Kidney (tissue), 14 donors: ENCODE results near the gene EIF3A. TPM values are rescaled to one million over a fixed set of nuclear protein-coding genes. Genes with fewer than 3 reads are reported as not detected.

Experiments
- DNase-seq, 5 donors: peaks; one replicate each; pipeline ENCODE4 v3.0.0-alpha.2; 2013 to 2020
- FAIRE-seq: peaks from 2 replicates; lab custom pipeline; 2012; peaks lifted over from hg19 to GRCh38; lab: Jason Lieb, UNC
- H3K27ac ChIP-seq, 2 donors: one replicate each; pipeline ENCODE4 v1.7.0; 2013; ENCODE audit warnings: low read depth in 2 of 2, low read length in 2 of 2, inconsistent platforms in 1 of 2
- H3K27me3 ChIP-seq: one replicate; pipeline ENCODE4 v1.7.1; 2013; ENCODE audit warnings: low read length, inconsistent platforms; ENCODE audit not compliant: control insufficient read depth, insufficient read depth
- H3K36me3 ChIP-seq, 3 donors: one replicate each; pipeline versions ENCODE4 v1.7.0 to v1.7.1; 2013; ENCODE audit warnings: low read length in 3 of 3, control low read depth in 1 of 3, inconsistent platforms in 1 of 3; ENCODE audit not compliant: insufficient read depth in 3 of 3, control insufficient read depth in 2 of 3
- H3K4me1 ChIP-seq, 3 donors: one replicate each; pipeline versions ENCODE4 v1.7.0 to v1.7.1; 2013; ENCODE audit warnings: low read length in 3 of 3, inconsistent platforms in 1 of 3, low read depth in 1 of 3; ENCODE audit not compliant: control insufficient read depth in 2 of 3, insufficient read depth in 2 of 3
- H3K4me3 ChIP-seq, 3 donors: one replicate each; pipeline versions ENCODE4 v1.7.0 to v1.8.1; 2013; ENCODE audit warnings: low read length in 3 of 3, control low read depth in 1 of 3, inconsistent platforms in 1 of 3
- H3K9ac ChIP-seq, 3 donors: one replicate each; pipeline versions ENCODE4 v1.7.0 to v1.7.1; 2013; ENCODE audit warnings: low read length in 3 of 3, control low read depth in 1 of 3, inconsistent platforms in 1 of 3
- H3K9me3 ChIP-seq, 3 donors: one replicate each; pipeline versions ENCODE4 v1.7.0 to v1.7.1; 2013; ENCODE audit warnings: low read length in 3 of 3, control low read depth in 1 of 3, inconsistent platforms in 1 of 3; ENCODE audit not compliant: control insufficient read depth in 2 of 3, insufficient read depth in 1 of 3
- intact Hi-C: fragments of 100-400 bp; cut with DNase I; formaldehyde crosslinking; loops from one replicate; pipeline ENCODE4 v1.11.1; 2022
- polyA plus RNA-seq: library from polyadenylated mRNA; stranded (reverse); fragments of 350-450 nt; fragmentation: Illumina TruSeq; extraction: RNeasy Lipid Tissue Mini Kit (QIAGEN cat#74804); gene quantifications from one replicate; pipeline ENCODE4 v1.2.3, GENCODE V29; 2014; ENCODE audit warnings: low read depth, low replicate concordance; ENCODE audit not compliant: insufficient read depth
- total RNA-seq: library from RNA; stranded (reverse); fragmentation: NEBNext Ultra II Directional; extraction: Animal tissue kit (Norgen Biotek cat#: 25700); gene quantifications from one replicate; pipeline ENCODE4 v1.2.1, GENCODE V29; 2021
- TF ChIP-seq, protein P1 (sequence below): IDR thresholded peaks from 3 replicates; pipeline ENCODE4 v1.5.1; 2012; ENCODE audit warnings: mild to moderate bottlenecking, moderate library complexity, borderline replicate concordance; ENCODE audit not compliant: insufficient read depth; ENCODE audit errors: extremely low read depth
- donor health status: control.
- donor health status: control.
- donor health status: control.
- donor health status: control.
- donor health status: control.
- donor health status: DM: yes; HTN: yes; CAD: no.
- donor health status: Normal renal cell carcinoma (clear cell type).

The EIF3A gene
- total and polyA plus RNA-seq, 2 donors from 2014 or later = 24.9 to 95.6 TPM

- TF ChIP-seq, protein P1, sequence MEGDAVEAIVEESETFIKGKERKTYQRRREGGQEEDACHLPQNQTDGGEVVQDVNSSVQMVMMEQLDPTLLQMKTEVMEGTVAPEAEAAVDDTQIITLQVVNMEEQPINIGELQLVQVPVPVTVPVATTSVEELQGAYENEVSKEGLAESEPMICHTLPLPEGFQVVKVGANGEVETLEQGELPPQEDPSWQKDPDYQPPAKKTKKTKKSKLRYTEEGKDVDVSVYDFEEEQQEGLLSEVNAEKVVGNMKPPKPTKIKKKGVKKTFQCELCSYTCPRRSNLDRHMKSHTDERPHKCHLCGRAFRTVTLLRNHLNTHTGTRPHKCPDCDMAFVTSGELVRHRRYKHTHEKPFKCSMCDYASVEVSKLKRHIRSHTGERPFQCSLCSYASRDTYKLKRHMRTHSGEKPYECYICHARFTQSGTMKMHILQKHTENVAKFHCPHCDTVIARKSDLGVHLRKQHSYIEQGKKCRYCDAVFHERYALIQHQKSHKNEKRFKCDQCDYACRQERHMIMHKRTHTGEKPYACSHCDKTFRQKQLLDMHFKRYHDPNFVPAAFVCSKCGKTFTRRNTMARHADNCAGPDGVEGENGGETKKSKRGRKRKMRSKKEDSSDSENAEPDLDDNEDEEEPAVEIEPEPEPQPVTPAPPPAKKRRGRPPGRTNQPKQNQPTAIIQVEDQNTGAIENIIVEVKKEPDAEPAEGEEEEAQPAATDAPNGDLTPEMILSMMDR = no peak
- FAIRE-seq (no peak), DNase-seq (no peak)
- H3K9me3 ChIP-seq = no peaks in the 10 kb centered on the region
- intact Hi-C loops = no loop called here
- no peak overlapping the region for H3K4me3 ChIP-seq
- H3K9ac ChIP-seq = no peak overlapping the region
- H3K27me3 ChIP-seq = no peaks in the 10 kb centered on the region
- no peak overlapping the region for H3K27ac ChIP-seq
- no peaks in the 10 kb centered on the region for H3K36me3 ChIP-seq
- H3K4me1 ChIP-seq = no peaks in the 10 kb centered on the region
These were observed 73.4 kb downstream of the EIF3A start for GRCh38 chr10:119007211-119007574.

DNA sequence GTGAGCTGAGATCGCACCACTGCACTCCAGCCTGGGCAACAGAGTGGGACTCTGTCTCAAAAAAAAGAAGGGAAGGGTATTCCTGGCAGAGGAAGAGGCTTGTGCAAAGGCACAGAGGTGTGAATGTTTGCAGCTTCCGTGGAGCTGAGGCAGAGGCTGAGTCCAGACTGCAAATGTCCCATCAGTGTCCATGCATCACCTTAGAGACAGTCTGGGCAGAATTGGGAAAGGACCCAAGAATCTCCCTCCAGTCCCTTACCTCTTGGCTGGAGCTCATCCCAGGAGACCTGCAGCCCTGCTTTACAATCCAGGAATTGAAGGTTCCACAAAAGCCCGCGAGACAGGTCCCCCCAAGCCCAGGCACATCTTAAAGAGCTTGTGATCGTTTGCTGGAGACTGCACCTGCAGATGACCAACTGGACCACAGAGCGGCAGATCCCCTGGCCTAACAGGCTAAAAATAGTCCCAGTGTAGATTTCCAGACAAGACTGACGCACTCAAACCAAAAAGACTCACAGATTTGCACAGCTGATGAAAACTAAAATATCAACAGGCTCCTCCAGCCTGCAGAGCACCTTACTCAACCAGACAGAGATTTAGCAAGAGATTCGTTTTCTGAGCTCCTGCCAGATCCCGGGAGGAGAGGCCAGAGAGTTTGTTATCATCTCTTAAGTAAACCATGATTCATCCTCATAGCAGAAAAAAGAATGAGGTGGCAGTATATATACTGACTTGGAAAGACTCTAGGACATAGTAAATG is 74.0 kb downstream of the EIF3A start:
- Histone ChIP-seq H3K27me3 (no peaks in the 10 kb centered on the region), H3K9me3 (no peaks in the 10 kb centered on the region), H3K9ac (no peak overlapping the region), H3K27ac (no peak overlapping the region), H3K4me1 (no peaks in the 10 kb centered on the region), H3K4me3 (no peak overlapping the region), H3K36me3 (no peaks in the 10 kb centered on the region)
- FAIRE-seq (no peak), DNase-seq (no peak)
- TF ChIP-seq, protein P1 = no peak
- intact Hi-C loops = no loop called here

- TF ChIP-seq, protein P1 = no peak
- Histone ChIP-seq H3K27ac (no peak overlapping the region), H3K4me1 (no peaks in the 10 kb centered on the region), H3K36me3 (no peaks in the 10 kb centered on the region), H3K9ac (no peak overlapping the region), H3K4me3 (no peak overlapping the region), H3K9me3 (no peaks in the 10 kb centered on the region), H3K27me3 (no peaks in the 10 kb centered on the region)
- FAIRE-seq (no peak), DNase-seq (no peak)
- intact Hi-C loops = no loop called here
These were observed 75.1 kb downstream of the EIF3A start for GRCh38 chr10:119005362-119006043.
